Left lobe of liver (tissue), 2 donors: ENCODE results near the gene CST9. TPM values are rescaled to one million over a fixed set of nuclear protein-coding genes. Genes with fewer than 3 reads are reported as not detected.
"Not testable (repeated sequence)": the region's sequence is repeated elsewhere in the genome, so short reads cannot be mapped to it uniquely, and the experiment has no call there.

Source experiments
- ATAC-seq: fragments of 200-7000 bp; cut with Tn5 transposase; one replicate; pipeline ENCODE4 v1.9.1; 2020; ENCODE audit warnings: mild to moderate bottlenecking, moderate library complexity
- DNase-seq: peaks from one replicate; pipeline ENCODE4 v3.0.0-alpha.2; 2020; ENCODE audit warnings: low spot score
- total RNA-seq: library from RNA; stranded (reverse); gene quantifications from one replicate; pipeline ENCODE4 v1.2.1, GENCODE V29; 2021
- donor health status: DM: no; HTN: no; CAD: no; lungs with moderate emphysema.
- donor health status: DM: no; HTN: yes; CAD: no.

The CST9 gene
- total RNA-seq, 1 donor from 2014 or later: not detected

- DNase-seq (peak; percentile 91), ATAC-seq (peak; percentile 81)
Measured at GRCh38 chr20:23637282-23638221, 31.8 kb upstream of the CST9 start, which contains the start of gene CST3. TSS of gene CST3 (minus strand) at chr20:23637955. CDS start at chr20:23637862, 93 bp downstream.

DNA sequence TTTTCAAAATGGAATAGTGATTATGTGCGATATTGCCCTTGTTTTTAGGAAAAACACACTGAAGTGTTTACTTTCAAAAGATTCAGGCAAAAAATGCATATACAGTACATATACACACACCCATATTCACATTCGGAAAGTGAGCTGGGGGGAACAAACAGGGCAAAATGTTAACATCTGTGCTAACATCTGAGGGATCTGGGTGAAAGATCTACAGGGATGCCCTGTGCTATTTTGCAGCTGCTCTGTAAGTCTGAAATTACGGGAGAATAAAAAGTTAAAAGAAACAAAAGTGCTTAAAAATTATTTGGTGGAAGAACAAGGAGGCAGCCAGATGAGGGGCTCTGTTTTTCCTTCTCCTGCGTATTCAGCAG is 31.2 kb upstream of the CST9 start:
- no peak for DNase-seq
- ATAC-seq: no peak

- DNase-seq (peak; percentile 66), ATAC-seq (peak; percentile 37)
Measured at GRCh38 chr20:23636182-23636907, 30.6 kb upstream of the CST9 start.

- not testable (repeated sequence) for DNase-seq, ATAC-seq
Measured at GRCh38 chr20:23635768-23636090, 30.0 kb upstream of the CST9 start.

DNA sequence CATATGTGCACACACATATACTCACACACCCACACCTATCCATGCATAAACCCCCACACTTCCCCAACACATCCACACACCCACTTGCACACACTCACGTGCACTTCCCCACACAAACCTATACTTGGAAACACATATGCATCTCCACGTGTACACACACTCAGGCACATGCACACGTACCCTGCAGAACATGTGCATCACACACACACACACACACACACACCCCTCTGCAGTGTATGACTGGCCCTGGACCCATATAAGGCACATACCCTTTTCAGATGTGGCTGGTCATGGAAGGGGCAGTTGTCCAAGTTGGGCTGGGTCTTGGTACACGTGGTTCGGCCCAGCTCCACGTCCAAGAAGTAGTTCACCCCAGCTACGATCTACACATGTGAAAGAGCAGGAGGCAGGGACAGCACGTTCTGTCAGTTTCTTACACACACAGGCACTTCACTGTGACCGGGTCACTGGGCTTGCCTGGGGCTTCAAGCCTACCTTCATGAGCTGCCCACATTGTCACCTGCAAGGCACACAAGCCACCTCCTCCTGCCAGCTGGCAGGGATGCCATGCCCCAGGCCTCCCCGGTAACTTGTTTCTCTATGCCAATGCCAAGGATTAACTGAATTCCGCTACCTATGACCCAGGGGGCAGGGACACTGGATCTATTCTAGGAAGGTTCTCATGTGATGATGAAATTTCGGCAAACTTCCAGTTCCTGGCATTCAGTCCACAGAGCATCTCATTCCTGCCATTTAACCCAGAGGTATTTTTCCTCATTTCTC is 29.5 kb upstream of the CST9 start:
- ATAC-seq (peak; percentile 65), DNase-seq (peak; percentile 97)

DNA sequence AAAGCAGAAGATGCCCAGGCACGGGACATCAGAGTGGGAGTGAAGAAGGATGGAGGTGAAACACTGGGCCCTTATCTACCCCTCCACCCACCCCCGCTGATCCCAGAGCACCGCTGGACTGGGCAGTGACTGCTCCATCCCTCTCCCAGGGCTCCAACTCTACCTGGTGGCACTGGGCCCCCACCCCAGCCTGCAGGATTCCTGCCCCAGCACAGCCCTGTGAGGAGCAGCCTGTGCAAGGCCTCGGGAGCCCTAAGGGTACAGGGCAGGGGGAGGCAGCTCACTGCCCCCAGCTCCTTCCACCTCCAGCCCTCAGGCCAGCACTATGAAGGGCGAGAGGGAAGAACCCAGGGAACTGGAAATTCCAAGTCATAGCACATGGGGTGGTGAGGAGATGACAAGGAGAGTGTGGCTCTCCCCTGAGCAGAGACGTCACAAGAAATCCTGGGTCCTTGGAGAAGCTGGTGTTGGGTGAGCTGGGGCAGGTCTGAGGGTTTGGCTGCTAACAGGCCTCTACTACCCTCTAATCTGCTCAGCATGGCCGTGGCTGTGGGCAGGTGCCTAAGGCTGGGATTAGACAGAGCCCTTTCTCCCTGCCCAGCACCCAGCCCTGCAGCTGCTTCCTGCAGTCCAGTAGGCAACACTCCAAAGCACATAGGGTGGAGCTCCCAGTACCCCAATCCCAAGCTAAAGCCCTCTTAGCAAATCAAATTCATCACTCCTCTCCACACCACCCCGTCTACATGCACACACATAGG is 28.5 kb upstream of the CST9 start:
- DNase-seq: no peak
- no peak for ATAC-seq

DNA sequence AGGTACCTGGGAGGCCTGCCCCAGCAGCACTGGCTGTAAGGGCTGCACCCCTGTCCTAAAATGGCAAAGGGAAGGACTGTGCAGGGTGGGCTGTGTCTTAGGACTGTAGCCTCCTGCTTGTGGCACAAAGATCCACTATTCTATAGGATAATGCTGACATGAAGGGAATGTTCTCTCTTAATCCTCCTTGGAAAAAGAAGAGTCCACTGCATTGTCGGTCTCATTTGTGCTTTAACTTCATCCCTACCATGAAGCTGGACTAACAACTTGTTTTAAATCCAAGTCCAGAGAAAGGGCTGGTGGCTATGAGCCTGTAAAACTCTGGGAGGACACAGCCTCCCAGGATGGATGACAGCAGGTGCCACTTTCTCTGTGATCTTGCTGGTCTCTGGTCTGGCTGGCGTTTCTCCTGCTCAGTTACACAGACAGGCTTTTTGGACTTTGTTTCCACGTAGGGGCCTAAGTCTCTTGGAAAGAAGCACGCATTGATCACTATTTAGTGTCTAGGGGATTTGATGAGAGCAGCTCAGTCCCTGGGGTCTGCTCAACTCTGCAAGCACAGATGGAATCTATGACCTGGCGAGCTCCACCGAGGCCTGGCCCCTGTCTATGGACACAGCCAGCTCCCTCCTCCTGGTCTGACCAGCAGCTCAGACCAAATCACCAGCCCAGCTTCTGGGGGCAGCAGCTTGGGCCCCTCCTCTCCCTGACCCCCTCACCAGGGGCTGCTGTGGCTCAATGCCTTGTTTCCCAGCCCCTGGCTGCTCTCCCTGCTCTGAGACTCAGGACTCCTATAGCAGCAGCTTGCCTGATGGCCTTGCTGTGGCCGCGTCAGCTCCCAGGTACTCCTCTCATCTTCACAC is 27.2 kb upstream of the CST9 start:
- ATAC-seq (no peak), DNase-seq (no peak)

GRCh38 chr20:23631981-23632710 is 26.4 kb upstream of the CST9 start:
- ATAC-seq (no peak), DNase-seq (no peak)

DNA sequence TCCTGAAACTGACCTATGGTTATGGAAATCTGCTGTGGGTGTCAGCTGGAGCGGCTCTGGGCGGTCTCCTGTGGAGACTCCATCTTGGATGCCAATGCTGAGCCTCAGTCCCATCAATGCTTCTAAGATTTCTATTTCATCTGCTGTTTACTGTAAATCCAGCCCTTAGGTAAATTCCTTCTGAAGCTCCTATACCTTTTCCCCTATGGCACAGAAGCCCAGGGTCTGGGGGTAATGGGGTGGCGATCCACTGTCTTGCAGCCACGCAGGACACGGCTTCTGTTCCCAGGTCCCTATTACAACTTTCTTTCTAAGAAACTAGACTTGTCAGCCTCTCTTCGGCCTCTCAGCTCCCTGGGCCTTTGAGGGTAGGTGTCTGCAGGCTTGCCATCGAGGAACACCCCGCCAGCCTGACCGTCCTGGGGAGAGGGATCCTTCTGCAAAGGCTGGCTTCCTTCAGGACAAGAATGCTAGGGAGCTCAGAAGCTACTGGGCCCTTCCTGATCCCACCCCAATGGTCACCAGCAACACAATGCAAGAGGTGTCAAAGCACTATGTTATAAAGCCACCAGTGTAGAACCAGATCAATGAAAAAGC is 25.6 kb upstream of the CST9 start:
- DNase-seq (no peak), ATAC-seq (no peak)

DNA sequence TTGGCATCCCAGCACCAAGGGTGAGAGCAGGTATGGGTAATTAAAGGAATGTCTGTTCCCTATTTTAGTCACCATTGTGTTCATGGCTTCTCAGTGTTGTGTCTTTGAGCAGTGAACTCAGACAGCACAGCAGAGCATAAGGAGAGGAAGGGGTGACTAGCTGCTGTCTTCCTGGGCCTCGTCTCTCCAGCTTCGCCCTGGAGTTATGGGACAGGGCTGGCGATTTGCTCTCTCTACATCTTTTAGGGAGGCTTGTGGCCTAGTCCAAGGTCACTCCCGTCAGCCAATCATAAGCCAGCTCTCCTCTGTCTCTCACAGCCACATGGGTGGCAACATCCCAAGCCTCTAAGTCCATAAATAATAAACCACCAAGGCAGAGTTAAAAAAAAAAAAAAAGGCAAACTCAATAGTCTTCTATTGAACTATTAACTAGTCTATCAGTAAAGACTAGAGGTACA is 24.7 kb upstream of the CST9 start:
- DNase-seq: no peak
- ATAC-seq: no peak

DNA sequence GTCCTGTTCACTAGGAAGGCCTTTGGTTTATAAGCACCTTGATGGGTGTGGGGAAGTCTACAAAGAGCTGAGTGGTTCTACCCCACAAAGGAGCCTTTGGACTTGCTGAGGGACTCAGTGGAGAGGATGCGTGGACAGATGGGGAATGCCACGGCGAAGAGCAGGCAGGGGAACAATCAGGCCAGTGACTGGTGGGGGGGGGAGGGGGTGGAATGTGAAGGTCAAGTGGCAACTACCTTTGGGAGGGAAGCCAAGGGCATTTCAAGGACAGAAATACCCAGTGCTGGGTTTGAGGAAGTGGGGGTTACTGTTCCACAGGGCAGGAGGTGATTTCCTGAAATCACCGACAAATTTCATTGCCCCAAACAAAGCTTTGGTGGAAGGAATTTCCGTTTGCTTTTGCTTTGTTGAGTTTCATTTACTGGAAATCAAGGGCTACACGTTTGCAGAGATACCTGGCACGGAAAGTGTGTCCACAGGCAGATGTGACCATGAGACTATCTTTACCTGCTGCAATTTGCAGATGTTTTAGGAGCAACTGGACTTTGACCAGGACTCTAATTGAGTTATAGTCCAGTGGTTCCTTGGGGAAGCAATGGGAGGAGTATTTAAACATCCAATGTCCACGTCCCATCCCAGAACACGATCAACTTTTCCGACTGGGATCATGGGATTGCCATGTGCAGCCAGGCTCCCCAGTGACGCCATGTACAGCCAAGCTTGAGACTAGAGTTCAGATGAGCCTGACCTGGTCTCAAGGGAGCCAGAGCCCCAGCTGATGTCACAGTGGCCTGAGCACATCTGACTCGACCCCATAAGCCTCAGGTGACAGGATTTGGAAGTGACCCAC is 24.1 kb upstream of the CST9 start:
- DNase-seq (no peak), ATAC-seq (peak; percentile 4)

DNA sequence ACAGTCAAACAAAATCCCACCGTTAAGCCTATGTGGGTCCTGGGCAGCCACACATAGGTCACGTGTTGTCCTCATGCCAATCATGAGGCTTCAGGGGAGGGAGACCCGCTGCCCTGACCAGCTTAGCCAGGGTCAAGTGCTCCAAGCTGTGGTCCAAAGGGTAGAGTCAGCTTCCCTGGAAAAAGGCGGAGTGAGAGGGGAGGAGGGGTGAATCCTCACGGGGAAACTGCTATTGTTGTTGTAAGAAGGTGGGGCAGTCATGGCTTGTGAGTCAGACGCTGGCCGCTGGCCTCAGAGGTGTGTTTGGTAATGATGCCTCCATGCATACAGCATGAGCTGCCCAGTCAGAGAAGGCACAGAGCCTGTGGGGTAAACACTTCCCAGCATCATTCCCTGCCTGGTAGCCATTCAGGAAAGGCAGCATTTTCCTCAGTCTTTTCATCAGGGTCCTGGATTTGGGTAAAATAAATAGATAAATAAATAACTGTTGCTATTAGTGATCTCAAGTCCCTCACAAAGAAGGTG is 23.4 kb upstream of the CST9 start:
- DNase-seq (no peak), ATAC-seq (peak; percentile 12)

DNA sequence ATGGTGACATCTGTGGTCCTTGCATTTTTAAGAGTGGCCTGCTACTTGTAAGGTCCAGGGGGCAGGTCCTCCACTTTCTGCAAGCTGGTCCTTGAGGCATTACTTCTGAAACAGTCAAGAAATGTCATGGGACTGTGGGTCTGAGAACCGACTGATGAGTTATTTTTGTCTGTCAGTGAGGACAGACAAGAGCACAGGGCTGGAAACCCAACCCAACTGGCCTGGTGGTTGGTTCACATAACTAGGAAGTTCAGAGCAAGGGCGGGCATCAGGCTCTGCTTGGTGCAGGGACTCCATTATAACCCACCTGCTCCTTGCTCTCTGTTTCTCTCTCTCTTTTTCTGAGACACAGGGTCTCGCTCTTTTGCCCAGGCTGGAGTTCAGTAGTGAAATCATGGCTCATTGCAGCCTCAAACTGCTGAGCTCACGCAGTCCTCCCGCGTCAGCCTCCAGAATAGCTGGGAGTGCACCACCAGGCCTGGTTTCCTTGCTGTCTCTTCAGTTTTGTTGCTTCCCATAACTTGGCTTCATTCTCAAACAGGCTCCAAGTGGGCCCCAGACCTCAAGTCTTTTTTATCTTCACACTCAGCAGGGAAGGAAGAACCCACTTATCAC is 22.8 kb upstream of the CST9 start:
- ATAC-seq (no peak), DNase-seq (no peak)

DNA sequence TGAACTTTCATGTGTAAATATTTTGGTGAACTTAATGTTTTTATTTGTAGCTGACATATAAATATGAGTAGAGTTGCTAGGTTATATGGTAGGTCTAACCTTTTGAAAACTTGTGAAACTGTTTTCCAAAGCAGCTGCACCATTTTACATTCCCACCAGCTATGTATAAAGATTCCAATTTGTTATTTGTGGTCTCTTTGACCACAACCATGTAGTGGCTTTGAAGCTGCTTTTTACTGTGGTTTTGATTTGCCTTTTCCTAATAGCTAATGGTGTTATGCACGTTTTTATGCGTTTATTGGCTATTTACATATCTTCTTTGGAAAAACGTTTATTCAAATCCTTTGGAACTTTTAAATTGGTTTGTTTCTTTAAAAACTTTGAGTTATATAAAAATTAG is 21.8 kb upstream of the CST9 start:
- no peak for ATAC-seq

GRCh38 chr20:23626040-23626620 is 20.4 kb upstream of the CST9 start:
- no peak for ATAC-seq
- no peak for DNase-seq

More for the DNA sequence above, 21.8 kb upstream of the CST9 start:
- no peak for DNase-seq

- ATAC-seq: no peak
Measured at GRCh38 chr20:23625236-23625964, 19.7 kb upstream of the CST9 start.

More at GRCh38 chr20:23625236-23625964, 19.7 kb upstream of the CST9 start:
- DNase-seq: no peak
